Measurements from ENCODE around the gene NAV1. TPM values are rescaled to one million over a fixed set of nuclear protein-coding genes. Genes with fewer than 3 reads are reported as not detected.

The NAV1 gene
- total and polyA plus RNA-seq, 2 donors (not counting 3 experiments of a cell fraction or from before 2014, with no cell fraction given) = 19.9 to 138 TPM

DNA sequence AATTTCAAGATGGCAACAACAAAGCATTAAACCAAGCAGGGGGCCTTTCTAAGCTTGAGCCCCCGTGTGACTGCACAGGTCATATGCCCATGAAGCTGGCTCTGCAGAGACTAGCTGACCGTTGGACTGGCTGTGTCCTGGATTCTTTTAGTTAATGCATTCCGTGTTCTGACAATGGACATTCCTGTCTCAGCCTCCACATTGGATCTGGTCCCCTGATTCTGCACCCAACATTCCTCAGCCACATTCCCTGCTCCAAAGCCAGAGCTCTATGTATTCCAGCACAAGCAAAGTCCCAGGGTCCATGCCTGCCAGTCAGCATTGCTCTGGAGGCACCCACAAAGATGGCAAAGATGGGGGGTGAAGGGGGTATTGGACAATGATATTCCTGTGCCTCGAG is 5.1 kb upstream of the NAV1 start:
- Histone ChIP-seq H3K27ac (ENCODE audit: insufficient read depth, low read depth, low read length) (no peak overlapping the region), H2AFZ (ENCODE audit: low read depth, low read length) (no peak overlapping the region), H3K27me3 (ENCODE audit: control insufficient read depth in 2 of 2, insufficient read depth in 2 of 2, low read length in 2 of 2) (no peaks in the 10 kb centered on the region), H3K9ac (replicated peaks; ENCODE audit: extremely low read depth, insufficient read depth, low read length) (no peak overlapping the region), H3K4me3 (replicated peaks in 1 of 3; ENCODE audit: insufficient read depth in 1 of 3, low read depth in 1 of 3, low read length in 3 of 3) (no peak overlapping the region), H4K20me1 (replicated peaks; ENCODE audit: control insufficient read depth, extremely low read depth, insufficient read depth, low read length) (no peaks in the 10 kb centered on the region), H3K9me3 (replicated peaks; ENCODE audit: control insufficient read depth, insufficient read depth, low read length) (no peaks in the 10 kb centered on the region), H3K36me3 (ENCODE audit: control insufficient read depth in 2 of 2, extremely low read depth in 1 of 2, insufficient read depth in 2 of 2, low read length in 2 of 2) (no peaks in the 10 kb centered on the region), H3K4me2 (ENCODE audit: insufficient read depth, low read length) (no peak overlapping the region), H3K79me2 (ENCODE audit: control insufficient read depth, insufficient read depth, low read length) (no peaks in the 10 kb centered on the region), H3K4me1 (ENCODE audit: control insufficient read depth, extremely low read depth, insufficient read depth, low read length) (peaks cover 37% of the 10 kb centered on the region), H3K9me1 (replicated peaks; ENCODE audit: control insufficient read depth, extremely low read depth, insufficient read depth, low read length) (no peaks in the 10 kb centered on the region)
- ChIA-PET CTCF (interaction anchor here (0.9 to 6.5 kb wide), 8 partner anchors 9 to 259 kb away, joined by 4 to 70 read pairs (median 7); no protein-coding TSS in a partner anchor), POLR2A (no interaction called here)
- no TSS peak for BruUV-seq (replicated peaks)
- dilution Hi-C loops (cut with MboI; ENCODE audit: extremely low pct_ligation_motif_present, low sequenced_read_pairs) (no loop called here), intact Hi-C loops (cut with micrococcal nuclease) (loop anchor here (10.0 kb wide), 1 partner anchor 421 kb away; the partner anchor contains the start of gene TIMM17A)
- no peak for FAIRE-seq
- TF ChIP-seq MAX (IDR thresholded peaks at IDR 0.05; ENCODE audit: insufficient read depth, insufficient read length) (no peak), POLR2AphosphoS5 (IDR thresholded peaks at IDR 0.05; ENCODE audit: insufficient read depth, low read depth, low read length) (no peak), JUN (IDR thresholded peaks at IDR 0.05; ENCODE audit: borderline replicate concordance, insufficient read depth, insufficient read length, low read depth) (no peak), EZH2 (IDR thresholded peaks at IDR 0.05; ENCODE audit: borderline replicate concordance, low read depth, low read length, severe bottlenecking) (no peak), CTCF (IDR thresholded peaks at IDR 0.05; ENCODE audit: extremely low read depth in 1 of 2, insufficient read depth in 1 of 2, low read depth in 1 of 2, low read length in 2 of 2) (no peak), POLR2A (IDR thresholded peaks at IDR 0.05; ENCODE audit: low read depth, low read length) (no peak), GATA2 (IDR thresholded peaks at IDR 0.05; ENCODE audit: insufficient read depth, insufficient read length, low read depth, low read length) (no peak), FOS (IDR thresholded peaks at IDR 0.05; ENCODE audit: borderline replicate concordance, insufficient read depth, low read length) (no peak), MYC (IDR thresholded peaks at IDR 0.05; ENCODE audit: low read depth, low read length) (no peak)
- no peak for DNase-seq (ENCODE audit: low read depth, low spot score)
